Measurements from ENCODE around the gene AFDN.

Gene AFDN

GRCh38 chr6:167843023-167843422 is 16.3 kb downstream of the AFDN start:
- no peak for DNase-seq

- no peak for DNase-seq
These were observed 19.1 kb downstream of the AFDN start for GRCh38 chr6:167845856-167846255.

- no peak for DNase-seq
These were observed 20.4 kb downstream of the AFDN start for GRCh38 chr6:167846997-167847606.

- no peak for DNase-seq
These were observed 21.2 kb downstream of the AFDN start for GRCh38 chr6:167847936-167848335.

GRCh38 chr6:167848783-167849182 is 22.1 kb downstream of the AFDN start:
- no peak for DNase-seq

GRCh38 chr6:167849846-167850459 is 23.2 kb downstream of the AFDN start:
- no peak for DNase-seq

GRCh38 chr6:167850782-167851181 is 24.1 kb downstream of the AFDN start:
- no peak for DNase-seq

- no peak for DNase-seq
These were observed 24.8 kb downstream of the AFDN start for GRCh38 chr6:167851370-167851952.

- peak; percentile 10 for DNase-seq
These were observed 29.2 kb downstream of the AFDN start for GRCh38 chr6:167855825-167856425.

- DNase-seq, result no peak
These were observed 29.8 kb downstream of the AFDN start for GRCh38 chr6:167856474-167856873.

GRCh38 chr6:167856999-167857660 is 30.4 kb downstream of the AFDN start:
- no peak for DNase-seq

- no peak for DNase-seq
These were observed 31.4 kb downstream of the AFDN start for GRCh38 chr6:167858086-167858591.

- no peak for DNase-seq
These were observed 32.3 kb downstream of the AFDN start for GRCh38 chr6:167858842-167859664.

GRCh38 chr6:167860550-167861226 is 34.0 kb downstream of the AFDN start:
- no peak for DNase-seq

- no peak for DNase-seq
These were observed 34.7 kb downstream of the AFDN start for GRCh38 chr6:167861424-167861823.

- no peak for DNase-seq
These were observed 37.2 kb downstream of the AFDN start for GRCh38 chr6:167863897-167864296.

GRCh38 chr6:167866642-167867041 is 39.9 kb downstream of the AFDN start:
- DNase-seq, result no peak

GRCh38 chr6:167870321-167870720 is 43.6 kb downstream of the AFDN start:
- DNase-seq, result no peak

- no peak for DNase-seq
These were observed 46.0 kb downstream of the AFDN start for GRCh38 chr6:167872538-167873210.

GRCh38 chr6:167877994-167878779 is 51.5 kb downstream of the AFDN start:
- no peak for DNase-seq

All from stimulated activated CD4-positive, alpha-beta T cell treated with anti-CD3 and anti-CD28 coated beads, Interleukin-15, amount 100 ng/mL, for 24 hours (primary cell).